ENCODE results near the gene PUSL1. TPM values are rescaled to one million over a fixed set of nuclear protein-coding genes. Genes with fewer than 3 reads are reported as not detected.

Gene PUSL1
- total RNA-seq, 1 experiment from 2014 or later, result 38.0 TPM

GRCh38 chr1:1360506-1361169 is 52.2 kb downstream of the PUSL1 start:
- peaks cover 22 to 42% of the 10 kb centered on the region in 2 experiments for H3K4me1 Mint-ChIP-seq
- Histone ChIP-seq H4K5ac (ENCODE audit: insufficient read length, low read depth, low read length) (peak overlapping the region; percentile 53), H3K23ac (ENCODE audit: insufficient read length, low read depth, low read length) (no peak overlapping the region), H3K4me1 (ENCODE audit: insufficient read depth, low read length) (peaks cover 2% of the 10 kb centered on the region; the same call in 1 of the 2 replicates), H4K91ac (ENCODE audit: insufficient read length, low read depth, low read length) (no peak overlapping the region), H2BK120ac (ENCODE audit: low read depth, low read length, poor library complexity, severe bottlenecking) (no peak overlapping the region), H3K9ac (ENCODE audit: extremely low read depth, insufficient read length, low read length) (no peak overlapping the region), H3K4me2 (ENCODE audit: insufficient read depth, insufficient read length, low read length) (no peak overlapping the region), H2BK12ac (ENCODE audit: insufficient read length, low read depth, low read length) (no peak overlapping the region), H3K9me3 (ENCODE audit: control insufficient read depth, low read depth, low read length) (no peaks in the 10 kb centered on the region), H2AFZ (ENCODE audit: low read length) (no peak overlapping the region), H2BK5ac (ENCODE audit: insufficient read length, low read length) (no peak overlapping the region), H3K18ac (ENCODE audit: insufficient read length, low read depth, low read length) (no peak overlapping the region), H3K79me2 (ENCODE audit: insufficient read depth, low read length) (no peaks in the 10 kb centered on the region), H3K23me2 (ENCODE audit: insufficient read length, low read depth, low read length, poor library complexity, severe bottlenecking) (no peaks in the 10 kb centered on the region), H3T11ph (ENCODE audit: low read length) (no peak overlapping the region), H2AK5ac (ENCODE audit: insufficient read length, low read length) (no peak overlapping the region), H3K27ac (ENCODE audit: insufficient read length, low read depth, low read length) (no peak overlapping the region), H3K79me1 (ENCODE audit: insufficient read depth, low read depth, low read length, poor library complexity, severe bottlenecking) (no peaks in the 10 kb centered on the region), H2BK20ac (ENCODE audit: low read depth, low read length, poor library complexity, severe bottlenecking) (no peak overlapping the region), H3K4ac (ENCODE audit: low read depth, low read length) (no peak overlapping the region), H3K27me3 (ENCODE audit: insufficient read depth, low read length) (no peaks in the 10 kb centered on the region), H3K56ac (ENCODE audit: insufficient read length, low read depth, low read length) (no peak overlapping the region), H2BK15ac (ENCODE audit: low read depth, low read length) (no peak overlapping the region), H4K20me1 (ENCODE audit: control insufficient read depth, insufficient read depth, insufficient read length) (no peaks in the 10 kb centered on the region), H3K14ac (ENCODE audit: insufficient read depth, low read length) (peak overlapping the region; percentile 16; the same call in 1 of the 2 replicates), H4K8ac (replicated peaks; ENCODE audit: insufficient read length, low read depth, low read length) (no peak overlapping the region)
- DNase-seq, result no peak
- no peak for TF ChIP-seq CTCF (conservative IDR thresholded peaks at IDR 0.05)
- no peaks in the 10 kb centered on the region for H3K36me3 Mint-ChIP-seq (ENCODE audit: insufficient read depth in 1 of 3, low read depth in 3 of 3)
- H3K9me3 Mint-ChIP-seq, result no peaks in the 10 kb centered on the region; a peak in 2 of 5 replicates
- H3K4me3 Mint-ChIP-seq, result no peak overlapping the region; a peak in 1 of 5 replicates
- no CpG with 5 or more reads among the region's 20 CpGs for WGBS (ENCODE audit: extremely low coverage, insufficient read length, low lambda C conversion rate)
- H3K27me3 Mint-ChIP-seq (ENCODE audit: low read depth), result peaks cover 40% of the 10 kb centered on the region
- peak overlapping the region in 1 of 3 experiments; percentile 18; a peak in 1 of 7 replicates for H3K27ac Mint-ChIP-seq

Small RNAs within 50 kb of the gene (microRNA-seq; reads per million reads assigned to microRNA genes)
- not detected for gene MIR6726 (ENCODE audit: borderline microRNAs expressed)
- gene MIR6727 (ENCODE audit: borderline microRNAs expressed), result not detected
- gene MIR6808 (ENCODE audit: borderline microRNAs expressed), result not detected

Other genes with a start within 250 kb of the PUSL1 start
- not detected in 2 replicates for gene RNF223, start 234.3 kb upstream of the PUSL1 start, total RNA-seq (2021)
- gene C1orf159, start 192.5 kb upstream of the PUSL1 start, total RNA-seq (2021), result 10.1 and 12.3 TPM in 2 replicates
- 0.68 and 0.79 TPM in 2 replicates for gene TTLL10, start 134.7 kb upstream of the PUSL1 start, total RNA-seq (2021)
- gene TNFRSF18, start 102.0 kb upstream of the PUSL1 start, total RNA-seq (2021), result 1.9 and 2.0 TPM in 2 replicates
- 0.24 and 0.33 TPM in 2 replicates for gene TNFRSF4, start 94.4 kb upstream of the PUSL1 start, total RNA-seq (2021)
- gene SDF4, start 76.6 kb upstream of the PUSL1 start, total RNA-seq (2021), result 82.0 and 84.7 TPM in 2 replicates
- gene B3GALT6, start 76.4 kb upstream of the PUSL1 start, total RNA-seq (2021), result 27.0 and 27.1 TPM in 2 replicates
- 4.4 and 4.7 TPM in 2 replicates for gene C1QTNF12, start 61.9 kb upstream of the PUSL1 start, total RNA-seq (2021)
- 83.4 and 84.0 TPM in 2 replicates for gene UBE2J2, start 34.7 kb upstream of the PUSL1 start, total RNA-seq (2021)
- gene SCNN1D, start 28.2 kb upstream of the PUSL1 start, total RNA-seq (2021), result 4.0 and 5.8 TPM in 2 replicates
- gene ACAP3, start 667 bp upstream of the PUSL1 start, total RNA-seq (2021), result 39.5 and 41.4 TPM in 2 replicates
- gene INTS11, start 16.1 kb downstream of the PUSL1 start, total RNA-seq (2021), result 138 and 139 TPM in 2 replicates
- 14.0 and 15.0 TPM in 2 replicates for gene CPTP, start 16.2 kb downstream of the PUSL1 start, total RNA-seq (2021)
- 0.28 and 0.35 TPM in 2 replicates for gene TAS1R3, start 22.7 kb downstream of the PUSL1 start, total RNA-seq (2021)
- 66.5 and 71.0 TPM in 2 replicates for gene DVL1, start 40.8 kb downstream of the PUSL1 start, total RNA-seq (2021)
- gene MXRA8, start 50.0 kb downstream of the PUSL1 start, total RNA-seq (2021), result 8.1 and 9.6 TPM in 2 replicates
- gene AURKAIP1, start 66.6 kb downstream of the PUSL1 start, total RNA-seq (2021), result 196 and 209 TPM in 2 replicates
- 160 and 173 TPM in 2 replicates for gene CCNL2, start 90.7 kb downstream of the PUSL1 start, total RNA-seq (2021)
- gene MRPL20, start 98.7 kb downstream of the PUSL1 start, total RNA-seq (2021), result 156 and 162 TPM in 2 replicates
- 3.1 and 3.2 TPM in 2 replicates for gene ANKRD65, start 112.7 kb downstream of the PUSL1 start, total RNA-seq (2021)
- 55.6 and 57.1 TPM in 2 replicates for gene VWA1, start 127.1 kb downstream of the PUSL1 start, total RNA-seq (2021)
- gene ATAD3C, start 141.1 kb downstream of the PUSL1 start, total RNA-seq (2021), result 7.5 and 7.7 TPM in 2 replicates
- gene ATAD3B, start 163.2 kb downstream of the PUSL1 start, total RNA-seq (2021), result 76.8 and 78.6 TPM in 2 replicates
- gene ATAD3A, start 203.6 kb downstream of the PUSL1 start, total RNA-seq (2021), result 55.8 and 59.4 TPM in 2 replicates
- gene TMEM240, start 232.0 kb downstream of the PUSL1 start, total RNA-seq (2021), result 7.7 and 8.7 TPM in 2 replicates

Data from H9 (cell line).